ENCODE measurements around the gene PTPRT. TPM values are rescaled to one million over a fixed set of nuclear protein-coding genes. Genes with fewer than 3 reads are reported as not detected.

PTPRT gene
- total and polyA plus RNA-seq, 12 donors: 0.04 to 0.53 (median 0.22) TPM; not detected in 1

- Histone ChIP-seq H3K27ac (no peak overlapping the region), H3K9me3 (no peaks in the 10 kb centered on the region), H3K4me1 (peaks cover 0 to 14% (median 7%) of the 10 kb centered on the region in 9 donors), H3K36me3 (no peaks in the 10 kb centered on the region), H3K4me3 (no peak overlapping the region), H3K27me3 (peaks cover 0 to 8% (median 0%) of the 10 kb centered on the region in 7 donors)
- intact Hi-C loops (cut with DNase I): loop anchor here in 7 of 10 donors (2.0 to 10.0 kb wide), 6 partner anchors 63 to 797 kb away; no protein-coding TSS in a partner anchor
- WGBS, 2 donors: 64 to 65% methylated on average over 7 of the region's 7 CpGs
- ATAC-seq (peak in 3 of 8 donors; percentile 13 to 47 (median 38)), DNase-seq (peak in 1 of 2 donors; percentile 11)
- TF ChIP-seq, protein P1, sequence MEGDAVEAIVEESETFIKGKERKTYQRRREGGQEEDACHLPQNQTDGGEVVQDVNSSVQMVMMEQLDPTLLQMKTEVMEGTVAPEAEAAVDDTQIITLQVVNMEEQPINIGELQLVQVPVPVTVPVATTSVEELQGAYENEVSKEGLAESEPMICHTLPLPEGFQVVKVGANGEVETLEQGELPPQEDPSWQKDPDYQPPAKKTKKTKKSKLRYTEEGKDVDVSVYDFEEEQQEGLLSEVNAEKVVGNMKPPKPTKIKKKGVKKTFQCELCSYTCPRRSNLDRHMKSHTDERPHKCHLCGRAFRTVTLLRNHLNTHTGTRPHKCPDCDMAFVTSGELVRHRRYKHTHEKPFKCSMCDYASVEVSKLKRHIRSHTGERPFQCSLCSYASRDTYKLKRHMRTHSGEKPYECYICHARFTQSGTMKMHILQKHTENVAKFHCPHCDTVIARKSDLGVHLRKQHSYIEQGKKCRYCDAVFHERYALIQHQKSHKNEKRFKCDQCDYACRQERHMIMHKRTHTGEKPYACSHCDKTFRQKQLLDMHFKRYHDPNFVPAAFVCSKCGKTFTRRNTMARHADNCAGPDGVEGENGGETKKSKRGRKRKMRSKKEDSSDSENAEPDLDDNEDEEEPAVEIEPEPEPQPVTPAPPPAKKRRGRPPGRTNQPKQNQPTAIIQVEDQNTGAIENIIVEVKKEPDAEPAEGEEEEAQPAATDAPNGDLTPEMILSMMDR (IDR thresholded peaks at IDR 0.05): no peak
These were observed 658.2 kb downstream of the PTPRT start for GRCh38 chr20:42531508-42531961.

- 19 to 24% methylated on average over 4 of the region's 4 CpGs for WGBS, 2 donors
- TF ChIP-seq, protein P1 (IDR thresholded peaks at IDR 0.05): peak; percentile 47 to 82 (median 73)
- peaks cover 0 to 8% (median 0%) of the 10 kb centered on the region in 7 donors for H3K27me3 ChIP-seq
- H3K36me3 ChIP-seq: no peaks in the 10 kb centered on the region
- no peak overlapping the region for H3K4me3 ChIP-seq
- DNase-seq (peak in 1 of 2 donors; percentile 10), ATAC-seq (no peak)
- H3K27ac ChIP-seq: no peak overlapping the region
- H3K9me3 ChIP-seq: no peaks in the 10 kb centered on the region
- intact Hi-C loops (cut with DNase I): loop anchor here in 7 of 10 donors (2.0 to 10.0 kb wide), 6 partner anchors 64 to 796 kb away; no protein-coding TSS in a partner anchor
- peaks cover 0 to 14% (median 7%) of the 10 kb centered on the region in 9 donors for H3K4me1 ChIP-seq
These were observed 658.8 kb downstream of the PTPRT start for GRCh38 chr20:42530855-42531448.

- H3K27ac ChIP-seq: no peak overlapping the region
- DNase-seq (no peak), ATAC-seq (no peak)
- intact Hi-C loops (cut with DNase I): loop anchor here in 7 of 10 donors (2.0 to 10.0 kb wide), 6 partner anchors 65 to 795 kb away; no protein-coding TSS in a partner anchor
- WGBS, 2 donors: 90 to 93% methylated on average over 4 of the region's 4 CpGs
- no peaks in the 10 kb centered on the region for H3K36me3 ChIP-seq
- H3K9me3 ChIP-seq: no peaks in the 10 kb centered on the region
- TF ChIP-seq, protein P1 (IDR thresholded peaks at IDR 0.05): no peak
- no peak overlapping the region for H3K4me3 ChIP-seq
- peaks cover 0 to 14% (median 7%) of the 10 kb centered on the region in 9 donors for H3K4me1 ChIP-seq
- H3K27me3 ChIP-seq: peaks cover 0 to 8% (median 0%) of the 10 kb centered on the region in 7 donors
These were observed 659.5 kb downstream of the PTPRT start for GRCh38 chr20:42530191-42530590.

- intact Hi-C loops (cut with DNase I): loop anchor here in 1 of 10 donors (10.0 kb wide), 1 partner anchor 789 kb away; no protein-coding TSS in a partner anchor
- H3K4me1 ChIP-seq: no peaks in the 10 kb centered on the region
- no peak overlapping the region for H3K27ac ChIP-seq
- no peak overlapping the region for H3K4me3 ChIP-seq
- H3K36me3 ChIP-seq: no peaks in the 10 kb centered on the region
- peaks cover 0 to 17% (median 0%) of the 10 kb centered on the region in 11 donors for H3K9me3 ChIP-seq
- 93 to 95% methylated on average over 1 of the region's 1 CpG for WGBS, 2 donors
- DNase-seq (no peak), ATAC-seq (no peak)
- TF ChIP-seq, protein P1 (IDR thresholded peaks at IDR 0.05): no peak
- H3K27me3 ChIP-seq: peaks cover 0 to 4% (median 0%) of the 10 kb centered on the region in 7 donors
These were observed 665.6 kb downstream of the PTPRT start for GRCh38 chr20:42524058-42524457.

Measured in heart right ventricle (tissue), 16 donors.